ENCODE data around the gene DNPEP. TPM values are rescaled to one million over a fixed set of nuclear protein-coding genes. Genes with fewer than 3 reads are reported as not detected.

Gene DNPEP
- total and polyA plus RNA-seq, 2 of the 8 experiments (the other 6 are each of a cell fraction or from before 2014, with no cell fraction given): 59.8 to 109 TPM

- no peak for TF ChIP-seq RNF2 (IDR thresholded peaks at IDR 0.05; ENCODE audit: borderline replicate concordance, low read depth, low read length, missing control alignments, poor library complexity, severe bottlenecking)
Observed at GRCh38 chr2:219435701-219436100, 48.0 kb upstream of the DNPEP start (continued).

Data from H1 (cell line).